SK-N-SH treated with all-trans-retinoic acid at 6 μM for 48 hours (cell line): ENCODE measurements around the gene ABHD13.
A peak's percentile ranks its signal among the peaks of the same experiment; 100 is the strongest.

Experiments used
- ATAC-seq: fragments of 200-7000 bp; cut with Tn5 transposase; 3 replicates; pipeline ENCODE4 v1.9.1; 2020; ENCODE audit warnings: mild to moderate bottlenecking, moderate library complexity
- ARNTL ChIP-seq: fragments of 450-650 bp; formaldehyde crosslinking; IDR thresholded peaks from 2 replicates; pipeline ENCODE4 v1.5.0; 2020; ENCODE audit warnings: low read depth, mild to moderate bottlenecking, moderate library complexity, borderline replicate concordance
- BACH2 ChIP-seq: fragments of 250-450 bp; sonication (Bioruptor Pico); IDR thresholded peaks from 2 replicates; pipeline ENCODE4 v1.9.0; 2021; ENCODE audit warnings: mild to moderate bottlenecking, borderline replicate concordance
- CREB5 ChIP-seq: fragments of 250-450 bp; sonication (Bioruptor Pico); IDR thresholded peaks from 2 replicates; pipeline ENCODE4 v1.5.1; 2020; ENCODE audit warnings: low read depth, mild to moderate bottlenecking, moderate library complexity
- GLIS3 ChIP-seq: fragments of 250-450 bp; sonication (Bioruptor Pico); IDR thresholded peaks from 2 replicates; pipeline ENCODE4 v1.5.0; 2020; ENCODE audit warnings: mild to moderate bottlenecking, moderate library complexity
- ISL1 ChIP-seq: fragments of 250-450 bp; sonication (Bioruptor Pico); IDR thresholded peaks from 2 replicates; pipeline ENCODE4 v2.1.2; 2022; ENCODE audit warnings: mild to moderate bottlenecking, moderate library complexity
- OSR1 ChIP-seq: fragments of 250-450 bp; sonication (Bioruptor Pico); IDR thresholded peaks from 2 replicates; pipeline ENCODE4 v1.8.0; 2022; ENCODE audit warnings: moderate library complexity, mild to moderate bottlenecking, inconsistent platforms
- POU6F1 ChIP-seq: fragments of 250-450 bp; sonication (Bioruptor Pico); IDR thresholded peaks from 2 replicates; pipeline ENCODE4 v1.8.0; 2021; ENCODE audit warnings: low read depth, mild to moderate bottlenecking, moderate library complexity, borderline replicate concordance
- PPARA ChIP-seq: fragments of 250-450 bp; sonication (Bioruptor Pico); IDR thresholded peaks from 2 replicates; pipeline ENCODE4 v1.5.0; 2020; ENCODE audit warnings: mild to moderate bottlenecking, borderline replicate concordance
- RARB ChIP-seq: fragments of 250-450 bp; sonication (Bioruptor Pico); IDR thresholded peaks from 2 replicates; pipeline ENCODE4 v1.8.0; 2021; ENCODE audit warnings: mild to moderate bottlenecking, moderate library complexity
- SNAI2 ChIP-seq: fragments of 250-450 bp; sonication (Bioruptor Pico); IDR thresholded peaks from 2 replicates; pipeline ENCODE4 v1.5.0; 2020; ENCODE audit warnings: mild to moderate bottlenecking, moderate library complexity
- TCF4 ChIP-seq: fragments of 250-450 bp; sonication (Bioruptor Pico); IDR thresholded peaks from 2 replicates; pipeline ENCODE4 v1.8.0; 2021; ENCODE audit warnings: mild to moderate bottlenecking, moderate library complexity, borderline replicate concordance
- TOX ChIP-seq: fragments of 250-450 bp; sonication (Bioruptor Pico); IDR thresholded peaks from 2 replicates; pipeline ENCODE4 v1.8.0; 2021; ENCODE audit warnings: mild to moderate bottlenecking, moderate library complexity, borderline replicate concordance
- TSHZ2 ChIP-seq: fragments of 250-450 bp; sonication (Bioruptor Pico); IDR thresholded peaks from 2 replicates; pipeline ENCODE4 v1.5.0; 2020; ENCODE audit warnings: mild to moderate bottlenecking, moderate library complexity
- ZC3H10 ChIP-seq: fragments of 250-450 bp; sonication (Bioruptor Pico); IDR thresholded peaks from 2 replicates; pipeline ENCODE4 v1.5.1; 2021; ENCODE audit warnings: mild to moderate bottlenecking, moderate library complexity
- ZFP3 ChIP-seq: fragments of 250-450 bp; sonication (Bioruptor Pico); IDR thresholded peaks from 2 replicates; pipeline ENCODE4 v1.5.0; 2020; ENCODE audit warnings: mild to moderate bottlenecking, moderate library complexity
- ZFP30 ChIP-seq: fragments of 450-650 bp; formaldehyde crosslinking; IDR thresholded peaks from 2 replicates; pipeline ENCODE4 v1.5.0; 2022; ENCODE audit warnings: mild to moderate bottlenecking, moderate library complexity
- ZNF565 ChIP-seq: fragments of 450-650 bp; formaldehyde crosslinking; conservative IDR thresholded peaks from 2 replicates; pipeline ENCODE4 v1.5.0; 2020; ENCODE audit warnings: low read depth, mild to moderate bottlenecking, moderate library complexity
- ZNF70 ChIP-seq: fragments of 450-650 bp; formaldehyde crosslinking; IDR thresholded peaks from 2 replicates; pipeline ENCODE4 v1.5.0; 2020; ENCODE audit warnings: mild to moderate bottlenecking, moderate library complexity
- ZNF8 ChIP-seq: fragments of 450-650 bp; formaldehyde crosslinking; IDR thresholded peaks from 2 replicates; pipeline ENCODE4 v1.5.0; 2020; ENCODE audit warnings: mild to moderate bottlenecking, moderate library complexity
- TF ChIP-seq, protein P1 (sequence below): fragments of 250-450 bp; sonication (Bioruptor Pico); IDR thresholded peaks from 2 replicates; pipeline ENCODE4 v1.8.0; 2020; ENCODE audit warnings: mild to moderate bottlenecking, moderate library complexity, borderline replicate concordance
- TF ChIP-seq, protein P2 (sequence below): fragments of 250-450 bp; sonication (Bioruptor Pico); IDR thresholded peaks from 2 replicates; pipeline ENCODE4 v1.5.1; 2021; ENCODE audit warnings: mild to moderate bottlenecking, moderate library complexity

The ABHD13 gene

GRCh38 chr13:108227651-108228272 lies 9.6 kb downstream of the ABHD13 start:
- TF ChIP-seq TCF4, result no peak
- TF ChIP-seq TOX (CRISPR knock-in tag), result no peak
- TF ChIP-seq RARB (CRISPR knock-in tag), result no peak
- no peak for TF ChIP-seq OSR1 (CRISPR knock-in tag)
- no peak for TF ChIP-seq PPARA (CRISPR knock-in tag)
- TF ChIP-seq ARNTL (CRISPR knock-in tag), result no peak
- no peak for TF ChIP-seq ZFP3 (CRISPR knock-in tag)
- TF ChIP-seq, all 23 proteins: peak for 0
- peak; percentile 49; the same call in 2 of the 3 replicates for ATAC-seq

DNA sequence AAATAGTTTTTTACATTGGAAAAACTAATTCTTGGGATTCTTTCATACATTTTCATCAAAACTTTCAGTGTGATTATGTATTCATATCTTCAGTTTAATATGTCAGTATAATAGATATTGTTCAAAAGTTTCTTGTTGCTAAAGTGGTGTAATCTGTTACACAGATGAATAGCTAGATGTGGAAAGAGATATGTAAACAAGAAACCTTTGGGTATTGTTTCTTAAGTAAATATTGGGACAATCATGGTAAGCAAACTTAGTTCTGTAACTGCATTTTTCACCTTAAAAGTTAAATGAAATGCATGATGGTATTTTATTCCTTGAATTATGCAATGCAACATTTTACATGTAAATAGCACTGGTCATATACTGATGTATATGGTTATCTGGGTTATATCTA lies 12.2 kb downstream of the ABHD13 start:
- TF ChIP-seq TSHZ2 (CRISPR knock-in tag) (no peak), PPARA (CRISPR knock-in tag) (no peak), GLIS3 (CRISPR knock-in tag) (no peak), POU6F1 (CRISPR knock-in tag) (no peak), ZC3H10 (CRISPR knock-in tag) (no peak), ZNF565 (CRISPR knock-in tag) (no peak), ARNTL (CRISPR knock-in tag) (no peak), ZNF70 (no peak), ISL1 (CRISPR knock-in tag) (no peak), RARB (CRISPR knock-in tag) (no peak), TOX (CRISPR knock-in tag) (no peak), TCF4 (no peak)
- TF ChIP-seq, protein P1, sequence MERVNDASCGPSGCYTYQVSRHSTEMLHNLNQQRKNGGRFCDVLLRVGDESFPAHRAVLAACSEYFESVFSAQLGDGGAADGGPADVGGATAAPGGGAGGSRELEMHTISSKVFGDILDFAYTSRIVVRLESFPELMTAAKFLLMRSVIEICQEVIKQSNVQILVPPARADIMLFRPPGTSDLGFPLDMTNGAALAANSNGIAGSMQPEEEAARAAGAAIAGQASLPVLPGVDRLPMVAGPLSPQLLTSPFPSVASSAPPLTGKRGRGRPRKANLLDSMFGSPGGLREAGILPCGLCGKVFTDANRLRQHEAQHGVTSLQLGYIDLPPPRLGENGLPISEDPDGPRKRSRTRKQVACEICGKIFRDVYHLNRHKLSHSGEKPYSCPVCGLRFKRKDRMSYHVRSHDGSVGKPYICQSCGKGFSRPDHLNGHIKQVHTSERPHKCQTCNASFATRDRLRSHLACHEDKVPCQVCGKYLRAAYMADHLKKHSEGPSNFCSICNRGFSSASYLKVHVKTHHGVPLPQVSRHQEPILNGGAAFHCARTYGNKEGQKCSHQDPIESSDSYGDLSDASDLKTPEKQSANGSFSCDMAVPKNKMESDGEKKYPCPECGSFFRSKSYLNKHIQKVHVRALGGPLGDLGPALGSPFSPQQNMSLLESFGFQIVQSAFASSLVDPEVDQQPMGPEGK, result no peak
- ATAC-seq, result no peak

- ATAC-seq, result no peak
- no peak for TF ChIP-seq OSR1 (CRISPR knock-in tag)
These were observed 31.0 kb downstream of the ABHD13 start for GRCh38 chr13:108249150-108249549.

DNA sequence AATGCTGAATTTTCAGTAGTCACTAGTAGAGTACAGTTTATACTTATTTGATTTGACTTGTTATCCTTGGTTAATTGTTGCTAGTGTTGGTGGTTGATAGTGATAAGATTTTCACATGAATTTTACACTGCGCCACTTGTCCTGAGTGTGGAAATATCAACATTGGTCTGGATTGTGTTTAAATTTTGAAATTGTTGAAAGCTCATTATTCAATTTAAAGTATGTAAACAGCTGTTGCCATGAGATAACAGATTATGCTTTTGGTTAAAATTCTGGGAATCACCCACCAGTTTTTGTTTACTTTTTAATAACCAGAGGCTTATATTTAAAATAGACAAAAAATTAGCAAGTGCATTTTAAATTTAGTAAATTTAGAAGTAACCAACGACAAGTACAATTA lies 39.1 kb downstream of the ABHD13 start:
- ATAC-seq, result no peak
- TF ChIP-seq ZNF8 (CRISPR knock-in tag) (no peak), ZC3H10 (CRISPR knock-in tag) (no peak), ZFP30 (no peak), GLIS3 (CRISPR knock-in tag) (no peak), TSHZ2 (CRISPR knock-in tag) (no peak), ZFP3 (CRISPR knock-in tag) (no peak), ARNTL (CRISPR knock-in tag) (no peak), OSR1 (CRISPR knock-in tag) (no peak), CREB5 (no peak), BACH2 (CRISPR knock-in tag) (no peak), ZNF70 (no peak), RARB (CRISPR knock-in tag) (no peak), SNAI2 (CRISPR knock-in tag) (no peak), ISL1 (CRISPR knock-in tag) (no peak)
- TF ChIP-seq, protein P2, sequence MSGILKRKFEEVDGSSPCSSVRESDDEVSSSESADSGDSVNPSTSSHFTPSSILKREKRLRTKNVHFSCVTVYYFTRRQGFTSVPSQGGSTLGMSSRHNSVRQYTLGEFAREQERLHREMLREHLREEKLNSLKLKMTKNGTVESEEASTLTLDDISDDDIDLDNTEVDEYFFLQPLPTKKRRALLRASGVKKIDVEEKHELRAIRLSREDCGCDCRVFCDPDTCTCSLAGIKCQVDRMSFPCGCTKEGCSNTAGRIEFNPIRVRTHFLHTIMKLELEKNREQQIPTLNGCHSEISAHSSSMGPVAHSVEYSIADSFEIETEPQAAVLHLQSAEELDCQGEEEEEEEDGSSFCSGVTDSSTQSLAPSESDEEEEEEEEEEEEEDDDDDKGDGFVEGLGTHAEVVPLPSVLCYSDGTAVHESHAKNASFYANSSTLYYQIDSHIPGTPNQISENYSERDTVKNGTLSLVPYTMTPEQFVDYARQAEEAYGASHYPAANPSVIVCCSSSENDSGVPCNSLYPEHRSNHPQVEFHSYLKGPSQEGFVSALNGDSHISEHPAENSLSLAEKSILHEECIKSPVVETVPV (CRISPR knock-in tag), result no peak
- TF ChIP-seq, protein P1, result no peak
